H1 (cell line): Measurements from ENCODE around the gene CENPB. TPM values are rescaled to one million over a fixed set of nuclear protein-coding genes. Genes with fewer than 3 reads are reported as not detected.

Experiments used
- RXRA ChIP-seq: IDR thresholded peaks from 2 replicates; pipeline ENCODE4 v1.6.1; 2011; ENCODE audit warnings: low read depth, mild to moderate bottlenecking, low read length, moderate library complexity; ENCODE audit not compliant: insufficient read depth
- polyA plus RNA-seq, 7 experiments: library from polyadenylated mRNA; depleted of rRNA in 3 of 7; stranded (reverse) in 5 of 7; unstranded in 2 of 7; fragments of >200 nt in 5 of 7; fragments of 200-250 nt in 2 of 7; gene quantifications; 1 replicate in 5 of 7; 2 replicates in 1 of 7; 4 replicates in 1 of 7; pipeline versions ENCODE4 v1.2.1 to v1.2.3, GENCODE V29; 2011 to 2013; ENCODE audit warnings: missing spikeins in 2 of 7, mixed read lengths in 2 of 7
- total RNA-seq: library from RNA; stranded (reverse); fragmentation: NEBNext Ultra II Directional; extraction: Animal tissue kit (Norgen Biotek cat#: 25700); gene quantifications from 2 replicates; pipeline ENCODE4 v1.2.1, GENCODE V29; 2021

The CENPB gene
- total and polyA plus RNA-seq, 2 of the 8 experiments (the other 6 are each of a cell fraction or from before 2014, with no cell fraction given): 17.7 to 51.6 TPM

- TF ChIP-seq RXRA: no peak
- TF ChIP-seq, all 59 proteins: peak for 0
Observed at GRCh38 chr20:3763671-3764601, 22.6 kb downstream of the CENPB start (continued).
